ENCODE measurements around the gene CHPT1.
"Not testable (repeated sequence)": the region's sequence is repeated elsewhere in the genome, so short reads cannot be mapped to it uniquely, and the experiment has no call there.

CHPT1 gene

DNA sequence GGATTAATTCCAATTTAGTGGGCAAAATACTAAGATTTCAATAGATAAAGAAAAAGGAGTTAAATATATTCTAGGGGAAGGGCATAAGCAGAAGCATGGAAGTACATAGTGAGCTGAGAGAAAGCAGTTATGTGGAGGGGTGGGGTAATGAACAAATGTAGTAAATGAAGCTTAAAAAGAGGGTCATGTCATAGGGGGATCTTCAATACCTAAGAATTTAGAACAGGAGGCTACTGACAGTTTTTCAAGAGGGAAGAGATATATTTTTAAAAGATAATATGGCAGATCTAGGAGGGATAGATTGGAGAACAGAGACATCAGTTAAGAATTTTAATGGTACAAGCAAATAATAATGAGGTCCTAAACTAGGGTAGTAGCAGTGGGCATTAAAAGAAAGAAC lies 32.4 kb downstream of the CHPT1 start:
- FAIRE-seq = no peak

GRCh38 chr12:101732318-101732717 lies 34.9 kb downstream of the CHPT1 start:
- FAIRE-seq = no peak

GRCh38 chr12:101733166-101733565 lies 35.7 kb downstream of the CHPT1 start:
- no peak for FAIRE-seq

- not testable (repeated sequence) for FAIRE-seq
Measured at GRCh38 chr12:101734482-101734881, 37.0 kb downstream of the CHPT1 start.

GRCh38 chr12:101737476-101737875 lies 40.0 kb downstream of the CHPT1 start:
- no peak for FAIRE-seq

GRCh38 chr12:101738920-101739665 lies 41.7 kb downstream of the CHPT1 start, which contains the start of gene SYCP3:
Gene SYCP3, minus strand, starts transcription at chr12:101739462. Its CDS starts 1,527 bp downstream, at chr12:101737935.
- no peak for FAIRE-seq

- FAIRE-seq = no peak
Measured at GRCh38 chr12:101740566-101740965, 43.1 kb downstream of the CHPT1 start.

DNA sequence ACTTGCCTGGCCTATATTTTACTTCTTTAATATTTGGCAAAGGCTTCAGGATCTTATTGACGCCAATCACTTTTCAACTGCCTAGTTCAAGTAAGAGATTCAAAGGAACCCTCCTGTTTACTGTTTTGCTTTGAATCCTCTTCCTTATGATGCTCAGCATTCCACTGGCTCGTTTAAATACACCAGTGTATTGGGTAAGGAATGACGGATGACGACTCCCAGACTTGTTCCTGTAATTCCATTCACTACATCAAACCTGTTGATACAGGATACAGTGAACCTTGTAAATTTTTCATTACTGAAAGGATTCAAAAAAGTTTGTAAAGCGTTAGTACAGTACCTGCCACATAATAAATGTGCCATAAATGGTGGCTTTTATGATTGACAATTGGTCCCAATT lies 43.5 kb downstream of the CHPT1 start:
- no peak for FAIRE-seq

- no peak for FAIRE-seq
Measured at GRCh38 chr12:101743242-101743641, 45.8 kb downstream of the CHPT1 start.

GRCh38 chr12:101743724-101744472 lies 46.5 kb downstream of the CHPT1 start:
- FAIRE-seq = no peak

DNA sequence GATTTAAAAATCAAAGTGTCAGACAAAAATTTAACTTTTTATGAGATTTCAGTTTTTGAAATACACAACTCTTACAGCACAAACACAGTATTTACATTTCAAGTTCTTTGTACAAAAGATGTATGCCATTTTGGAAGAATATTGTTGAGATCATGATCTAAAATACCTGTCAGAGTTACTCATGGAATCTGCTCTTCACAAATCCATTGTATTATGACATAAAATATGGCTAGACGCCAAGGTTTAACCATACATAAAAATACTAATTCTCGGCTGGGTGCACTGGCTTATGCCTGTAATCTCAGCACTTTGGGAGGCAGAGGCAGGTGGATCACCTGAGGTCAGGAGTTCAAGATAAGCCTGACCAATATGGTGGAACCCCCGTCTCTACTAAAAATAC lies 48.0 kb downstream of the CHPT1 start:
- FAIRE-seq = no peak

DNA sequence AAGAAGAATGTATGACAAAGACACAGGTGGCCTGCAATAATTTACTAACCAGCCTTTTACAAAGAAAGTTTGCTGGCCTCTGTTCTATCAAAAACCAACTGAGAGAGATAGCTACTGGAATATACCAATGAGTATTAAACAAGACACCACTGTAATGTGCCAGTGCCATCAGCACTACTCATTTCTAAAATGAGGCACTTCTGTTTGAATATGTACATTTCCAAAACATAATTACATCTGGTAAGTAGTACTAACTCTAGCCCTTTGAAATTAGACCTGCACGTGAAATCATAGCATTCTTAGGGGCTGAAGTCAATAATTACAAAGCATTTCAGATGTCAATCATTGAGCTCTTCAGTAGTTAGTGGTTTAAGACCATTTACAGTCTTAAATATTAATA lies 48.8 kb downstream of the CHPT1 start:
- FAIRE-seq = no peak

DNA sequence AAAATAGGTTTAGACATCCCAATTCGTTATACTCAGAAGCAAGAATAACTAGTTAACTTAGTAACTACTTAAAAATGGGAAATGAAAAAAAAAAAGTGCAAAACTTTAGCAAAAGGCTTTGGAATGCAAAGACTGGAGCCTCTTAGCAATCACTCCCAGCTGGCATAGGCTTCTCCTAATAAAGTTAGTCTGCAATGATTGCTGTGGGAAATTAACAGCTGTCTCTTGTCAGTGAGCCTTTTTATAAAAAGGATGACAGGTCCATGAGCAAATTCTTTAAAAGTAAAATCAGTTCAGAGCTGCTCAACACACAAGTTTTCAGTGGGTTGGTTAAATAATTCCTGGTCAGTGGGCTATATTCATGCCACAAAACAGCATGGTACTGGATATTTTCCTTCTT lies 49.2 kb downstream of the CHPT1 start:
- FAIRE-seq = no peak

DNA sequence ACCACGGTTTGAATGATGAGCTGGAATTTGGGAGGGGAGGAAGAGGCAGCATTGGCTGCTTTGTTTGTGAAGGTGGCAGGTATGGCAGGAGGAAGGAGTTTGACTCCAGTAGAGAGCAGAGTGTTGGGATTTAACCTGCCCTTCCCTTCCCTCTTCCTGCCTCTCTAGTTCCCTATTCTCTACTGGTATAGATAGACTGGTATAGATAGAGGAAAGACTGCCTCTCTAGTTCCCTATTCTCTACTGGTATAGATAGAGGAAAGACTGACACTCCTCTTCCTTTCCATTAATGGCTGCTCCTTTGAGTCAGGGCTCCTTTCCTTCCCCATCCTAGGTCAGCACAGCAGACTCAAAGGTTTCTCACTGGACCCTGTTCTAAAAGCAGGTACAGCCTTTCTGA lies 50.3 kb downstream of the CHPT1 start:
- FAIRE-seq = no peak

GRCh38 chr12:101748907-101749306 lies 51.5 kb downstream of the CHPT1 start:
- FAIRE-seq = no peak

DNA sequence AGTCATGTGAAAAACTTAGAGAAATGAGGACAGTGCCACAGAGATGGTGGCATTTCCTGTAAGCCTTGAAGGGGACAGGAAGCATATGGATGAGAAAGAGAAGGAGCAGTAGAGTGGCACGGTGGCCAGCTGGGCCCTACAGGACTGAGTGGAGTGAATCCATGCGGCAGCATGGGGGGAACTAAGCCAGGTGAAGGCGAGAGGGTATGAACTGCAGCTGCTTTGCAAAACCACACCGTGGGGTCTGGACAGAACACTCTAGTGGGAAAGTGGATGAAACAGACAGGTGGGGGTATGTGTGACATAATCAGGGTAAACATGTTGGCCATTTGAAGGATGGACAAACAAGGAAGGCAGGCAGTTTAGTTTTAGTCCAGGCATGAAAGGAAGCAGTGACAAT lies 52.2 kb downstream of the CHPT1 start:
- FAIRE-seq = no peak

GRCh38 chr12:101750152-101750551 lies 52.7 kb downstream of the CHPT1 start:
- no peak for FAIRE-seq

GRCh38 chr12:101759396-101760047 lies 62.1 kb downstream of the CHPT1 start:
- peak; percentile 74 for FAIRE-seq

DNA sequence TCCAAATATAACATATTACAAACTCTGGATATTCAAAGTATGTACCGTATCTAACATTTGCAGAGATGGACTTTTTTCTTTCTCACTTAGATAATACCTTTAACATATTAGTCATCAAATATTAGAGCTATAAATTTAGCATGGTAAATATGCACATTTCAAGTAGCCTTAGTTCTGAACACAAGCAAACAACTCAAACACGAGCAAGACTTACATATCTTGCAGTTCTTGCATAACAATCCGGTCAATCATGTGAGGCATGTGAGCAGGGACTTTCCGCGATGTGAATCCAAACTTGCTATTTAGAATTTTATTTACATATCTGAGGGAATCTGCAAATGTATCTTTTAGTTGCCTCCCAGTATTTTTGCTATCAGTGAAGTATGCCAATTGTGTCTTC lies 63.9 kb downstream of the CHPT1 start:
- FAIRE-seq = no peak

DNA sequence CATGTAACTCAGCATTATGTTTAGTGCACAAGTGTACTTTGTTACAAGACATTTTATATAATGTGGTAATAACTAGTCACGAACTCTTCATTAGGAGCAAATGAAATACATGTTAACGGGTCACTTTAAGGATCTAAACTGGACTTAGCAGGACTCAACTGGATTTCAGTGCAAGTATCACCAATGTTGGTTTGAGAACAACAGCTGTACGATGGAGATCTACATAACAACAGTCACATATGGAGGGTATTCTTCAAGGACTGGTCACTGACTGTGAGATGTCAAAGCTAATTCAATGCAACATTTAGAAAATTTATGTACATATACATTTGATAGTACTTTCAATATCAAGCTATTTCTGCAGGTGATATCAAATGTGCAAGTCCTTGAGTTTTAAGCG lies 64.3 kb downstream of the CHPT1 start:
- FAIRE-seq = no peak

DNA sequence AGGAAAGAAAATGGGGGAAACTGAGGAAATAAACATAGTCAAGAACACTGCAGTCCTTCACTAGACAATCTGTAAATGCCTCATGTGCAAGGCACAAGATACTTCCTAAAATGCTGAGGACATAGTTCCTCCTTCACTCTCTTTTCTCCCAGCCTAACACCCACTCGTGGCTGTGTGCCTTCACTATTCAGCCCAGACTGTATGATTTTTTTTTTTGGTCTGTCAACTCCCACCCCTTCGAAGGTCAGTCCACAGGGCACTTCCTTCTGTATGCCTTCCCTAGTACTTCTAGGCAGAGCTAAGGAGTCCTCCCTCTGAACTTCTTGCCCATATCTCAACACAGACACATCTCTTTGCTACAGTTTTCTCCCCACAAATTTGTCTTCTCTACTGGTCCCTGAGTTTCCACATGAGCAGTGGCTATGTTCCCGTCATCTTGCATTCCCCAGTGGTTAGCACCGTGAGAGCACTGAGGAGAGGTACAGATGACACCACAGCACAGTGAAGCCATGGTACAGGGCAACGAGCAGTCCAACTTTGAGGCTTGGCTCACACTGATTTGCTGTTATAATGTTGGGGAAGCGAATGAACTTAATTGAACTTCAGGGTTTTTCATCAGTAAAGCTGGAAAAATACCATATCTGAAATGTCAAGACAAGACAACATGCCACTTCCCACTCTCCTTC lies 65.9 kb downstream of the CHPT1 start:
- FAIRE-seq = no peak

- no peak for FAIRE-seq
Measured at GRCh38 chr12:101764051-101764792, 66.8 kb downstream of the CHPT1 start.

- no peak for FAIRE-seq
Measured at GRCh38 chr12:101767537-101767936, 70.1 kb downstream of the CHPT1 start.
